Neural cell (in vitro differentiated cells): ENCODE data around the gene GLS2. TPM values are rescaled to one million over a fixed set of nuclear protein-coding genes. Genes with fewer than 3 reads are reported as not detected.
"Not testable (repeated sequence)": the region's sequence is repeated elsewhere in the genome, so short reads cannot be mapped to it uniquely, and the experiment has no call there.

ENCODE experiments used
- H2AFZ ChIP-seq: fragments of 200-600, 300-800 bp; sonication (generic), shearing (Covaris generic); 2 replicates; pipeline ENCODE4 v1.6.0; 2014; ENCODE audit warnings: low read depth, mild to moderate bottlenecking, antibody characterized with exemption, low read length, moderate library complexity
- H3F3A ChIP-seq: fragments of 200-600 bp; shearing (Covaris generic); 2 replicates; pipeline ENCODE4 v1.6.1; 2016; ENCODE audit warnings: mild to moderate bottlenecking, moderate library complexity, mixed read lengths, antibody characterized with exemption, low read length; ENCODE audit not compliant: insufficient read depth, poor library complexity, severe bottlenecking
- H3K27ac ChIP-seq: fragments of 200-600, 300-800 bp; sonication (generic), shearing (Covaris generic); 2 replicates; pipeline ENCODE4 v1.5.1; 2014; ENCODE audit warnings: mild to moderate bottlenecking, low read length, moderate library complexity
- H3K27me3 ChIP-seq: fragments of 300-800, 200-600 bp; sonication (generic), shearing (Covaris generic); 2 replicates; pipeline ENCODE4 v1.6.0; 2014; ENCODE audit warnings: mild to moderate bottlenecking, low read depth, low read length, moderate library complexity; ENCODE audit not compliant: insufficient read depth
- H3K36me3 ChIP-seq: fragments of 300-800, 200-600 bp; sonication (generic), shearing (Covaris generic); 2 replicates; pipeline ENCODE4 v1.5.1; 2014; ENCODE audit warnings: mild to moderate bottlenecking, antibody characterized with exemption, low read length, moderate library complexity; ENCODE audit not compliant: insufficient read depth
- H3K4me2 ChIP-seq: fragments of 300-800, 200-600 bp; sonication (generic), shearing (Covaris generic); 2 replicates; pipeline ENCODE4 v1.6.0; 2014; ENCODE audit warnings: mild to moderate bottlenecking, low read length
- H3K4me3 ChIP-seq: fragments of 300-800, 200-600 bp; sonication (generic), shearing (Covaris generic); 2 replicates; pipeline ENCODE4 v1.5.1; 2014; ENCODE audit warnings: mild to moderate bottlenecking, low read length, moderate library complexity
- H3K79me2 ChIP-seq: fragments of 200-600 bp; shearing (Covaris generic); replicated peaks from 2 replicates; pipeline ENCODE4 v1.6.0; 2014; ENCODE audit warnings: mild to moderate bottlenecking, low read length, moderate library complexity; ENCODE audit not compliant: insufficient read depth
- H3K9ac ChIP-seq: fragments of 300-800, 200-600 bp; sonication (generic), shearing (Covaris generic); 2 replicates; pipeline ENCODE4 v1.6.1; 2016; ENCODE audit warnings: mild to moderate bottlenecking, low read length, mixed read lengths
- H3K9me2 ChIP-seq: fragments of 200-600 bp; shearing (Covaris generic); 2 replicates; pipeline ENCODE4 v1.6.1; 2016; ENCODE audit warnings: mild to moderate bottlenecking, low read length, mixed read lengths; ENCODE audit not compliant: insufficient read depth
- H3K9me3 ChIP-seq: fragments of 200-600, 300-800 bp; sonication (generic), shearing (Covaris generic); 2 replicates; pipeline ENCODE4 v1.6.1; 2016; ENCODE audit warnings: mild to moderate bottlenecking, mixed run types, low read length, moderate library complexity, mixed read lengths
- H4K20me1 ChIP-seq: fragments of 200-600 bp; shearing (Covaris generic); 2 replicates; pipeline ENCODE4 v1.6.1; 2016; ENCODE audit warnings: mild to moderate bottlenecking, mixed run types; ENCODE audit not compliant: insufficient read depth
- POLR2AphosphoS5 ChIP-seq: IDR thresholded peaks from 2 replicates; pipeline ENCODE4 v1.6.1; 2012
- RAD21 ChIP-seq: fragments of 450-650 bp; conservative IDR thresholded peaks from 2 replicates; pipeline ENCODE4 v1.6.1; 2014; ENCODE audit warnings: antibody characterized with exemption, mild to moderate bottlenecking, moderate library complexity
- polyA plus RNA-seq: library from polyadenylated mRNA; depleted of rRNA; stranded (reverse); fragments of >200 nt; gene quantifications from 2 replicates; pipeline ENCODE4 v1.2.3, GENCODE V29; 2014
- TF ChIP-seq, protein P1 (sequence below): fragments of 450-650 bp; IDR thresholded peaks from 2 replicates; pipeline ENCODE4 v1.5.1; 2014; ENCODE audit warnings: antibody characterized with exemption, mild to moderate bottlenecking, moderate library complexity; ENCODE audit not compliant: poor library complexity, severe bottlenecking

Gene GLS2
- polyA plus RNA-seq, 1 donor from 2014 or later, result 7.4 TPM

DNA sequence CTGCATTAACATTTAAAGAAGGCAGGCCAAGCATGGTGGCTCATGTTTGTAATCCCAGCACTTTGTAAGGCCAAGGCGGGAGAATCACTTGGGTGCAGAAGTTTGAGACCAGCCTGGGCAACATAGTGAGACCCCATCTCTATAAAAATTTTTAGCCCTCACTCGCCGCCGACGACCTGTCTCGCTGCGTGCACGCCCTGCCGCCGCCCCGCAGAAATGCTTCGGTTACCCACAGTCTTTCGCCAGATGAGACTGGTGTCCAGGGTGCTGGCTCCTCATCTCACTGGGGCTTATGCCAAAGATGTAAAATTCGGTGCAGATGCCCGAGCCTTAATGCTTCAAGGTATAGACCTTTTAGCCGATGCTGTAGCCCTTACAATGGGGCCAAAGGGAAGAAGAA lies 22.8 kb upstream of the GLS2 start:
- Histone ChIP-seq H3K27ac (no peak overlapping the region), H3K9ac (no peak overlapping the region), H2AFZ (no peak overlapping the region), H3F3A (no peaks in the 10 kb centered on the region), H3K36me3 (no peaks in the 10 kb centered on the region), H3K4me2 (no peak overlapping the region), H3K9me2 (no peaks in the 10 kb centered on the region), H3K9me3 (no peaks in the 10 kb centered on the region), H3K4me3 (no peak overlapping the region), H3K27me3 (no peaks in the 10 kb centered on the region), H3K79me2 (no peaks in the 10 kb centered on the region), H4K20me1 (no peaks in the 10 kb centered on the region)
- TF ChIP-seq RAD21, result no peak
- TF ChIP-seq, protein P1, sequence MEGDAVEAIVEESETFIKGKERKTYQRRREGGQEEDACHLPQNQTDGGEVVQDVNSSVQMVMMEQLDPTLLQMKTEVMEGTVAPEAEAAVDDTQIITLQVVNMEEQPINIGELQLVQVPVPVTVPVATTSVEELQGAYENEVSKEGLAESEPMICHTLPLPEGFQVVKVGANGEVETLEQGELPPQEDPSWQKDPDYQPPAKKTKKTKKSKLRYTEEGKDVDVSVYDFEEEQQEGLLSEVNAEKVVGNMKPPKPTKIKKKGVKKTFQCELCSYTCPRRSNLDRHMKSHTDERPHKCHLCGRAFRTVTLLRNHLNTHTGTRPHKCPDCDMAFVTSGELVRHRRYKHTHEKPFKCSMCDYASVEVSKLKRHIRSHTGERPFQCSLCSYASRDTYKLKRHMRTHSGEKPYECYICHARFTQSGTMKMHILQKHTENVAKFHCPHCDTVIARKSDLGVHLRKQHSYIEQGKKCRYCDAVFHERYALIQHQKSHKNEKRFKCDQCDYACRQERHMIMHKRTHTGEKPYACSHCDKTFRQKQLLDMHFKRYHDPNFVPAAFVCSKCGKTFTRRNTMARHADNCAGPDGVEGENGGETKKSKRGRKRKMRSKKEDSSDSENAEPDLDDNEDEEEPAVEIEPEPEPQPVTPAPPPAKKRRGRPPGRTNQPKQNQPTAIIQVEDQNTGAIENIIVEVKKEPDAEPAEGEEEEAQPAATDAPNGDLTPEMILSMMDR, result no peak
- TF ChIP-seq POLR2AphosphoS5, result no peak

DNA sequence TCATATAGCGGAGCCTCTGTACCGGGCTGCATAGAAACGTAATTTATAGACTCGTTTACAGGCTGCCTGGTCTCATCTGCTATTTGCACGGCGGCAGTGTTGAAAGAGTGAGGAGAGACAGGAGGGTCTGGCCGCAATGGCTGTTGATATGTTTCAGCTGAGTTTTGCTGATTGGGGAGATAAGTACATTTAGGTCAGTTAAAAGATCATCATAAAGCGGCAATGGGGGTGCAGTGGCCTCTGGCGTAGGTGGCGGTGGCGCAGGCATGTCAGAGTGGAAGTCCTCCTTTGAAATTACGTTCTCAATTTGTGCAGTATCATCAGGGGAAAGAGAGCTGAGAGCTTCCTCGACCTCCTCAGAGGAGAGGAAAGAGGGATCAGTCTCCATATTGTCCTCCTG lies 11.9 kb upstream of the GLS2 start:
- not testable (repeated sequence) for H3K4me3 ChIP-seq, H3K36me3 ChIP-seq, H2AFZ ChIP-seq, H3K9me2 ChIP-seq, H3K79me2 ChIP-seq, H4K20me1 ChIP-seq, H3F3A ChIP-seq, H3K4me2 ChIP-seq, H3K27me3 ChIP-seq, H3K27ac ChIP-seq, H3K9me3 ChIP-seq, H3K9ac ChIP-seq

DNA sequence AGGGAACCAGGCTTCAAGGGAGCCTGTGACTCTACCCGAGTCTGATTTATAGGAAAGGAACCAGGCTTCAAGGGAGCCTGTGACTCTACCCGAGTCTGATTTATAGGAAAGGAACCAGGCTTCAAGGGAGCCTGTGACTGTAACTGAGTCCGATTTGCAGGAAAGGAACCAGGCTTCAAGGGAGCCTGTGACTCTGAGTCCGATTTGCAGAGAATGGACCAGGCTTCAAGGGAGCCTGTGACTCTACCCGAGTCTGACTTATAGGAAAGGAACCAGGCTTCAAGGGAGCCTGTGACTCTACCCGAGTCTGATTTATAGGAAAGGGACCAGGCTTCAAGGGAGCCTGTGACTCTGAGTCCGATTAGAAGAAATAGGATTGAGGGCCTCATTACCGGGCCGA lies 11.5 kb upstream of the GLS2 start:
- not testable (repeated sequence) for H2AFZ ChIP-seq, H3K27me3 ChIP-seq, H3K9me3 ChIP-seq, H4K20me1 ChIP-seq, H3K79me2 ChIP-seq, H3K4me3 ChIP-seq, H3K9ac ChIP-seq, H3K4me2 ChIP-seq, H3K36me3 ChIP-seq, H3K9me2 ChIP-seq, H3F3A ChIP-seq, H3K27ac ChIP-seq

DNA sequence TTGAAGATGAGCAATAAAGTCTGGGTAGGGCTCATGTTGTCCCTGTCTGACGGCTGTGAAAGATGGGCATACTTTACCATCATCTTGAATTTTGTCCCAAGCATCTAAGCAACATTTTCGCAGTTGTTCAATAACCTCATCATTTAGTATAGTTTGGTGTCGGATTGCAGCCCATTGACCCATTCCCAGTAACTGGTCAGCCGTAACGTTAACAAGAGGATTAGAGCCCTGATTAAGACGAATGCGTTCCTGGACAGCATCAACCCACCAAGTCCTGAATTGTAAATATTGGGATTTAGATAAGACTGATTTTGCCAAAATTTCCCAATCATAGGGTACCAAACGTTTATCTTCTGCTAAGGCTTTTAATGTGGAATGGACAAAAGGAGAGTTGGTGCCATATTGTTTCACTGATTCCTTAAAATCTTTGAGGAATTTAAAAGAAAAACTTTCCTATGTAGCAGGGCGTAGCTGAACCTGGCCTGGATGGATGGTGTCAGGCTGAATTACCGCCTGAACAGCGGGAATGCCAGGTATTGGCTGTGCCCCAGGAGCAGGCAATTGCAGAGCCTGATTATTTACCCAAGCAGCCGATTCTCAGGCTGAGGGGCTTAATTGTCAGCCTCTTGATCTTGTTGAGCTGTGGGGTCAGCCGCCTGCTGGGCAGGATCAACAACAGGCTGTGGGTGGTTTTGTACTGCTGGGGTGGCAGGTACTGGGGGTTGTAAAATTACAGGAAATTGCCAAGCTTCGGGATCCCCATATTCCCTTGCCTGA lies 10.4 kb upstream of the GLS2 start:
- H3K4me3 ChIP-seq, H4K20me1 ChIP-seq, H3K9me2 ChIP-seq, H3K4me2 ChIP-seq, H2AFZ ChIP-seq, H3F3A ChIP-seq, H3K27me3 ChIP-seq, H3K9ac ChIP-seq, H3K27ac ChIP-seq, H3K79me2 ChIP-seq, H3K9me3 ChIP-seq, H3K36me3 ChIP-seq: not testable (repeated sequence)

DNA sequence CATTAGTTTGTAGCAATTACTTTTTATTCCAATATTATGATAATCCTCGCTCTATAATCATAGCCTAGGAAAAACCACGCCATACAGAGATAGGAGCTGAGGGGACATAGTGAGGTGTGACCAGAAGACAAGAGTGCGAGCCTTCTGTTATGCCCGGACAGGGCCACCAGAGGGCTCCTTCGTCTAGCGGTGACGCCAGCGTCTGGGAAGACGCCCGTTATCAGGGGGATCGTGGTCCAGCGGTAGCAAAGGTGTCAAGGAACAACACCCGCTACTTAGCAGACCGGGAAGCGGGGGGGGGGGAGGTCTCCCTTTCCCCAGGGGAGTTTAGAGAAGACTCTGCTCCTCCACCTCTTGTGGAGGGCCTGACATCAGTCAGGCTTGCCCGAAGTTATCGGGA lies 8.7 kb upstream of the GLS2 start:
- H3K79me2 ChIP-seq, H2AFZ ChIP-seq, H3K9me2 ChIP-seq, H3K27me3 ChIP-seq, H3K9me3 ChIP-seq, H3K9ac ChIP-seq, H3F3A ChIP-seq, H3K27ac ChIP-seq, H3K4me3 ChIP-seq, H4K20me1 ChIP-seq, H3K4me2 ChIP-seq, H3K36me3 ChIP-seq: not testable (repeated sequence)

DNA sequence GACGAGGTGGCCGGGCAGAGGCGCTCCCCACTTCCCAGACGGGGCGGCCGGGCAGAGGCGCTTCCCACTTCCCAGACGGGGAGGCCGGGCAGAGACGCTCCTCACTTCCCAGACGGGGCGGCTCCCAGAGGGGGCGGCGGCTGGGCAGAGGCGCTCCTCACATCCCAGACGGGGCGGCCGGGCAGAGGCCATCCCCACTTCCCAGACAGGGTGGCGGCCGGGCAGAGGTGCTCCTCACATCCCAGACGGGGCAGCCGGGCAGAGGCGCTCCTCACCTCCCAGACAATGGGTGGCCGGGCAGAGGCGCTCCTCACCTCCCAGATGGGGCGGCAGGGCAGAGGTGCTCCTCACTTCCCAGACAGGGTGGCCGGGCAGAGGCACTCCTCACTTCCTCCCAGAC lies 6.5 kb upstream of the GLS2 start:
- H3K4me3 ChIP-seq, H4K20me1 ChIP-seq, H3K9ac ChIP-seq, H3K79me2 ChIP-seq, H2AFZ ChIP-seq, H3K9me2 ChIP-seq, H3K27me3 ChIP-seq, H3F3A ChIP-seq, H3K36me3 ChIP-seq, H3K9me3 ChIP-seq, H3K27ac ChIP-seq, H3K4me2 ChIP-seq: not testable (repeated sequence)

DNA sequence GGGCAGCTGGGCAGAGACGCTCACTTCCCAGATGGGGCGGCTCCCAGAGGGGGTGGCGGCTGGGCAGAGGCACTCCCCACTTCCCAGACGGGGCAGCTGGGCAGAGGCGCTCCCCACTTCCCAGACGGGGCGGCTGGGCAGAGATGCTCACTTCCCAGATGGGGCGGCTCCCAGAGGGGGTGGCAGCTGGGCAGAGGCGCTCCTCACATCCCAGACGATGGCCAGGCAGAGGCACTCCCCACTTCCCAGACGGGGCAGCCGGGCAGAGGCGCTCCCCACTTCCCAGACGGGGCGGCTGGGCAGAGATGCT lies 6.1 kb upstream of the GLS2 start:
- not testable (repeated sequence) for H3K79me2 ChIP-seq, H4K20me1 ChIP-seq, H3K36me3 ChIP-seq, H3K27ac ChIP-seq, H2AFZ ChIP-seq, H3K9me2 ChIP-seq, H3K9ac ChIP-seq, H3K9me3 ChIP-seq, H3K4me3 ChIP-seq, H3K4me2 ChIP-seq, H3F3A ChIP-seq, H3K27me3 ChIP-seq
